Cerebellar nuclear complex (tissue), 1 donor: ENCODE measurements around the gene PTPN1.
"Not testable (repeated sequence)": the region's sequence is repeated elsewhere in the genome, so short reads cannot be mapped to it uniquely, and the experiment has no call there.

Experiments used
- DNase-seq, 2 experiments: peaks; one replicate each; lab custom pipeline; 2025; lab: John Stamatoyannopoulos, UW

Gene PTPN1

DNA sequence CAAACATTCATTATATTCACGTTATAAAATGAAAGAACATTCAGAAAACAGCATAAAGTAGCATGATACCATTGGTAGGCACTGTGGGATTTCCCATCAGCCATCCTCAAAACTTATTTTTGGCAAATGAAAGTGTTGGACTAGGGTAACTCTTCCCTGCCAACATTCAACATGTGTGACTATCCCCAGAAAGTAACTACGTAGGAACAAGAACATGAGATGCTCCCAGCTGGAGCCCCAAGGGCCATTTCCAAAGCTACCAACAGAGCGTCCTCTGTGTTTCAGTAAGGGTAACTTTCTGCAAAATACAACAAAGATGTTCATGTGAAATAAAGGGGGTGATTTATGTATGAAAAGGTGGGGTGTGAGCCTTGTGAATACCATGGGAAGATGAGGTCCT lies 28.4 kb upstream of the PTPN1 start:
- DNase-seq, result no peak

DNA sequence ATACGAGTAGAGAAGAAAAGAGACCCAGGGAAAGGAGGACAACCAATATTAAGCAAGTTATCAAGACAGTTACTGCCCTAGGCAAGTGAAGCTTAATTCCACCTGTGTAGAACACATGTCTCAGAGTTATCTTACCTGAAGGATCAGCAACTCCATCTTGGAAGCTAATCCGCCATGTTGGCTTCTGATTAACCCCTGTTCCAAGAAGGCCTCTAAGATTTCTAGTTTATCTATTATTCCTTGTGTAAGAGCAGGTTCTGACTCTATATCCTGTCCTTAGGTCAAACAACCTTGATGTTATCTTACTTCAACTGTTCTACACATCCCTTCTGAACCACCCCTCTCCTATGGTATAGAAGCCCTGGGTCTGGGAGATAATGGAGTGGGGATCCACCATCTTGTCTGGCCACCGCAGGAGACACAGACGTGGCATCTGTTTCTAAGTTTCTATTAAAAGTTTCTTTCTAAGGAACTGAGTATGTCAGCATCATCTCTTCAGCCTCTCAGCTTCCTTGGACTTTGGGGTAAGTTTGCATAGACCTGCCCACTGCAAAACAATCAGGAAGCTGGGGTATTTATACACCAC lies 27.7 kb upstream of the PTPN1 start:
- no peak for DNase-seq

DNA sequence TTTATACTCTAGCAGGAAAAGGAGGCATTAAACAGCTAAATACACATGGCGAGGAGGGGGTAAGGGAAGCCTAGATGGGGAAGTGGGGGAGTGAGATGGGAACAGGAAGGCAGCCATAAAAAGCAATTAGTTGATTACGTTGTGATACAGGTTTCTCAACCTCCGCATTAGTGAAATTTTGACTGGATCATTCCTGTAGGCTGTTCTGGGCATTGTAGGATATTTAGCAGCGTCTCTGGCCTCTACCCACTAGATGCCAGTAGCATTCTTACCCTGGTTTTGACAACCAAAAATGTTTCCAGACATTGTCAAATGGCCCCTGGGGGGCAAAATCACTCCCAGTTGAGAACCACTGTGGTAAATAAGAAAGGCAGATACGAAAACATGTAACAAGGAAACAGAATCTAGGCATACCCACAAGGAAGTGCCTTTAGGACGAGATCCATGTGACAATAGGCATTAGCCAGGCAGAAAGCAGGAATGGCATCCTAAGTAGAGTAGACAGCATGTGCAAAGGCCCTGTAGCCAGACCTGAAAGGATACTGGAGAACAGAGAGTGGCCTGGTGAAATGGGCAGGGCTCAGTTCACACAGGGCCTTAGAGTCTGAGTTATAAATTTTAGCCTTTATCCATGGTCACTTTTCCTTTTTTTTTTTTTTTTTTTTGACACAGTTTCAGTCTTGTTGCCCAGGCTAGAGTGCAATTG lies 25.8 kb upstream of the PTPN1 start:
- DNase-seq, result no peak

DNA sequence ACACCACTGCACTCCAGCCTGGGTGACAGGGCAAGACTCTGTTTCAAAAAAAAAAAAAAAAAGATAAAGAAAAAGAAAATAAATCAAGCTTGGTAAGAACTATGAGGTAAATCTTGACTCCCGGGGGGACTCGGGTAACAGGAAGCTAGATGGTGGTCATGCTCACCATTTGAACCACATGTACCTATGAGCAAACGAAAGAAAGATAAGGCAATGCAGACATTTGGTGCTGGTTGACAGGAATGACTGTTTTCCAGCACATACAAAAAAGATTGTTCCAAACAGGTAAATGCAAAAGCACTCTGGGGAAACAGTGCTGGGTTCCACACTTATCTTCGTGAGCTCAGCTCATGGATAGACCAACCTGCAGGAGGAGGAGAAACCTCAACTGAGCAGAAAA lies 22.8 kb upstream of the PTPN1 start:
- DNase-seq, result no peak

DNA sequence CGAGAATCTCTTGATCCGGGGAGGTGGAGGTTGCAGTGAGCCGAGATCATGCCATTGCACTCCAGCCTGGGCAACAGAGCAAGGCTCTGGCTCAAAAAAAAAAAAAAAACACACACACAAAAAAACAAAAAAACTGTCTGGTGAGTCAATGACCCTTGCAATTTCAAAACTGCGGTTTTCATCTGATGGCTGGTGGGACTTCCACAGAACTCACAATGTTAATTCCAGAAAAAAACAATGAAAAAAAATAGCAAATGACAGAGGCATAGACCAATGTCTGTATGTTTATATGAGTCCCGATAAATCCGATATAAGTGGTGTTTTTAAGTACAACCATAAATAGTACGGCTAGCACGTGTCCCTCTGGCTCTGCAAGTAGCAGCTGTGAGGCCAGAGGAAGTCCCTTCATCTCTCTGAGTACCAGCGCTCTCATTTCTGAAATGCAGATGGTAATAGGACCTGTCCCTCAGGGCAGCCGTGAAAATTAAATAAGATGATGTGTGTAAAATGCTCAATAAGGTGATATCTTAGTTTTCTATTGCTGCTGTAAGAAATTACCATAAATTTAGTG lies 21.9 kb upstream of the PTPN1 start:
- no peak for DNase-seq

DNA sequence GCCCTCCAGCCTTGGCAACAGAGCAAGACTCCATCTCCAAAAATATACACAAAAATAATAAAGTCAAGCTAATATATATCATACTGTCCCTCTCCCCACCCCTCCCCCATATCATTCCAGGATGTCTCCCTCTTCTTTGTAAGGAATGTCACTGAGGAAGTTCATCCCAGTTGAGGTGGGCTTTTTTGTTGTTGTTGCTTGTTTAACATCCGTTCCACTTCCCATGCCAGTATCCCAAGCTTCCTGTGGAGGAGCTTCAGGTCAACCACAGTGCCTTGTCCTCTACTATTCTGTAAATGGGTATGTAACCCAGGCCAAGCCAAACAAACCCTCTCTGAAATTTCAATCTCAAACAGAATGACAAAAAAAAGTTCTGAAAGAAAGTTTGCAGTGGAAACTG lies 19.0 kb upstream of the PTPN1 start:
- DNase-seq, result no peak

DNA sequence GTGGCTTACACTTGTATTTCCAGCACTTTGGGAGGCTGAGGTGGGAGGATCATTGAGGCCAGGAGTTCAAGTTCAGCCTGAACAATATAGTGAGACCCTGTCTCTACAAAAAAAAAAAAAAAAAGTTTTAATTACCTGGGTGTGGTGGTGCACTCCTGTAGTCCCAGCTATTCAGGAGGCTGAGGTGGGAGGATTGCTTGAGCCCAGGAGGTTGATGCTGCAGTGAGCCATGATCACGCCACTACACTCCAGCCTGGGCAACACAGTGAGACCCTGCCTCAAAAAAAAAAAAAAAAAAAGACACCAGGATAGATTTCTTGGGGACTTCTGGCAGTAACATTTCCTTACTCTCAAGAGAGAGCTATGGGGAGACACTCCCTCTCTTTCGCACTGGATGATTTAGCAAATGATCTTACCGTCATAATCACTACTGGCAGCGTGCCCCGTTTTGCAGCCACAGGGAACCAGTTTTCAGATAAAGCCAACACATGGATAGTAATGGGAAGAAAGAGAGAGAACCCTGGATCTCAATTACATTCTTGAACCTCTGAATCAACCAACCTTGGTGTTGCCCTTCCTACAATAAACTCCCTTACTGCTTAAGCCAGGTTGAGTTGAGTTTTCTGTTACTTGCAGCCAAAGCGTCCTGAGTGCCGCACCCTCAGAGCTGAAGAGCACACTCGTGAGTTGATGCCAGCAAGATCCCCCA lies 18.1 kb upstream of the PTPN1 start:
- DNase-seq, result no peak

DNA sequence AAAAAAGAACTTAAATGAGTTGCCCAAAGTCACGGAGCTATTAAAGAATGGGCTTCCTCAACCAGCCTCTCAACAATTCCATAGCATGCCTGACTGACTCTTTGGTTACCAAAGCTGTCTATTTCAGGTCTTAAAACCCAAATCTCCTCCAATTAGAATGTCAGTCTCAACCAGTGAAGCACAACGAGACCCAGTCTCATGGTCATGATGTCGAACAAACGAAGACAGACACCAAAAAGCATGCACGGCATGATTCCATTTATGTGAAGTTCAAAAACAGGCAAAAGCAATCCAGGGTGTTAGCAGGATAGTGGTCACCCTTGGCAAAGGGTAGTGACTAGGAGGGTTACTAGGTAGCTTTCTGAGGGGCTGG lies 16.3 kb upstream of the PTPN1 start:
- DNase-seq, result no peak

DNA sequence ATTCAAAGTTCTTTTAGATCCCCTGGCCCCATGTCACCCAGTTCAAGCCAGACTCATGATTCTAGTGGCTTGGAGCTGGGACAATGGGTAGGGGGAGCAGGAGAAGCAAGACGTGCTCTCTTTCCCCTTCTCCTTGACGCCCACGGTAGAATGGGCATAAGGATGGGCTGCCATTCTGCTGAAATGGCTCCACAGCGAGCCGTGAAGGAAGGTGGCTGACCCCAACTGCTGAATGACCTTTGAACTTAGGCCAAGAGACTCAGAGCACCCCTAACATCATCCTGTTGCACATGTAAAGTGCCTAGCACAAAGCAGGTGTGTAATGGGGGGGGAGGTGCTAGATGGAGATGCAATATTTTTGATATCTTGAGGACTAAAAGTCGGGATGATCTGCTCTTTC lies 15.8 kb upstream of the PTPN1 start:
- no peak for DNase-seq

DNA sequence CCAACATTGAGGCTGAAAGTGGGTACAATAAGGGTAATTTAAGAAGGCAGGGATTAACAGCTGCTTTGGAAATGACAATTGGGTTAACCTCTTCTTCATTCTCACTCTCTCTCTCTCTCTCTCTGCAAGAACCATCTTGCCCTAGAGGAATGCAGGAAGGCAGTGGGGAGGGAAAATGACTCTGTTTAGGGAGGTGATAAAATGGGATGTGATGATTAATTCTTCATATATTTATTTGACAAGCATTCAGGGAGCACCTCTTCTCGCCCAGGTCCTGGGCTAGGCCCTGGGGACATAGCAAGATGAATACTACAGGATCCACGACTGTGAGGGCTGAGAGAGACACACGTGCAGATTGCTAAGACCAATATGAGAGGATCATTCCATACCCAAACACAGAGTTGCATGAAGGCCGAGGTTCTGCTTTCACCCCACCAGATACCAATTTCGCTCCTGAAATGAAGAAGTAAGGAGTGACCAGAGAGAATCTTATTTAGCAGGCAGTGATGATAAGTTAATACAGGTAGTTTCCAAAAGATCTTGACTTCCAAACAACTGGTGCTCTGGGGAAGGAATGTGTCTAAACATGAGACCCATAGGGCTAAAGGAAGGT lies 13.3 kb upstream of the PTPN1 start:
- DNase-seq, result no peak

DNA sequence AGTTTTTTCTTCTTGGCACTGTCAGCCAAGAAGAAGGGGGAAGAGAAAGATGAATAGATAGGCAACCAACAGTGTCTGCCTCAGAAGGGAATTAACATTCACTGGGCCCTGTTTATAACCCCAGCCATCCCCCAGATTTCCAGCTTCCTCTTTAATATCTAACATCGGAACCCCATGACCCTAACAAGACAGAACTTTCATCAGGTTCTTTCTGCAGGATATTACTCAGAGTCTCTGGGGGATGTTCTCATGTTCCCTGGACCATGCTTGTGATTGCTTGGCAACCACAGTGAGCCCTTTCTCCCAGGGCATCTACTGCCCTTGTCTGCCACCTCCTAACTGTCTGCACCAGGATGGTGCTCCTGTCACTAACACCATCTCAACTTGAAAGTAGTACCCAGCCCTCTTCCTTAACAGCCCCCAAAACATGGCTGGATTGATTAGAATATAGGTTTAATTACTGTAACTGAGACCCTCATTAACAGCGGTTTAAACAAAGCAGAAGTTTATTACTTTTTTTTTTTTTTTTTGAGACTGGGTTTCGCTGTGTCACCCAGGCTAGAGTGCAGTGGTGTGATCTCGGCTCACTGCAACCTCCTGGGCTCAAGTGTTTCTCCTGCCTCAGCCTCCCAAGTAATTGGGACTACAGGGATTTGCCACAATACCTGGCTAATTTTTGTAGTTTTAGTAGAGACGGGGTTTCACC lies 12.0 kb upstream of the PTPN1 start:
- no peak for DNase-seq

DNA sequence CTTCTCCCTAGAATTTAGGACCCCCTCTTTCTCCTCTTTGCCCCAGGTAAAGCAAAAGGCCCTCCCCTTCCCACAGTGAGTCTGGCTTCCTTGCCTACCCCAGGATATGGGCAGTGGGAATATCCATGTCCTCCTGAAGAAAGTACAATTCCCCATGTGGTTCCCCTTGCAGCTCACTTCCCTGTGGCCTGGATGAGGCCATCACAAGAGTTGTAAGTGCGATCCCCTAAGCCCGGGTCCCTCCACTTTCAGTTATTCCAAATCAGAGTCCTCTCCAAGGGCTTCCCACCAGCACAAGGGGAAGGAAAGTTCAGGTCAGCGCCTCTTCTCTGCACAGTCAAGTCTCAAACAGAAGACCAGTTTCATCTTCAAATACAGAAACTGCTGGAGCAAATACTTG lies 10.2 kb upstream of the PTPN1 start:
- DNase-seq, result no peak

DNA sequence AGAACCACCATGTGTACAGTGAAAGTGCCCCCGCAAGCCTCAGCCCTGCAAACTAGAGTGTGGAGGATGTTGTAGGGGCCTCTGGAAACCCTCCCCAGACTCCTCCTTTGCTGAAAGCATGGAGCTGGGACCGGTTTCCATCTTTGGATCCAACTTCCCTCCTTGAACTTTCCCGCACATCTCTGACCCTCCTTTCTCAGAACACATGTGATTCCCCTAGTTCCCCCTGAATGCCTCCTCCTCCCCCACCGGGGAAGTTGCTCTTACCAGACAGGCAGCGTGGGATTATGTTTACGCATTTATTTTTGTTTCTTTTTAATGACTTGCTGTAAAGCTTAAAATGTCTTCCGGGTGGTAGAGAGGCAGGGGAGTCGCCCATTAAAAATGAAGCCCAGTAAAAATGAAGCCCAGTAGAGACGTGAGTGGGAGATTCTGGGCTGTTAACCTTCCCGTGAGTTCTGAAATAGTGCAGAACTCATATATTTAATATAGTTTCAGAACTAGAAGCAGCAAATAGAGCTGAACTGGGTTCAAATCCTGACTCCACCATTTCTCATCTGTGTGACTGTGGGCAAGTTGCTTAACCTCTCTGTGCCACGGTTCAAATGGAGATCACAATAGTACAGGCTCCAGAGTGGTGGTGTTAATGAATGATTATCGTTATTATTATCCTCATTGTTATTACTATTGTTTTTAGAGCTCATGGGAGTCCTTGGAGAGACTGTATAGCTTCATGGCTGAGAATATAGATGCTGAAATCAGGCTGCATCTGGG lies 8.0 kb upstream of the PTPN1 start:
- no peak for DNase-seq

DNA sequence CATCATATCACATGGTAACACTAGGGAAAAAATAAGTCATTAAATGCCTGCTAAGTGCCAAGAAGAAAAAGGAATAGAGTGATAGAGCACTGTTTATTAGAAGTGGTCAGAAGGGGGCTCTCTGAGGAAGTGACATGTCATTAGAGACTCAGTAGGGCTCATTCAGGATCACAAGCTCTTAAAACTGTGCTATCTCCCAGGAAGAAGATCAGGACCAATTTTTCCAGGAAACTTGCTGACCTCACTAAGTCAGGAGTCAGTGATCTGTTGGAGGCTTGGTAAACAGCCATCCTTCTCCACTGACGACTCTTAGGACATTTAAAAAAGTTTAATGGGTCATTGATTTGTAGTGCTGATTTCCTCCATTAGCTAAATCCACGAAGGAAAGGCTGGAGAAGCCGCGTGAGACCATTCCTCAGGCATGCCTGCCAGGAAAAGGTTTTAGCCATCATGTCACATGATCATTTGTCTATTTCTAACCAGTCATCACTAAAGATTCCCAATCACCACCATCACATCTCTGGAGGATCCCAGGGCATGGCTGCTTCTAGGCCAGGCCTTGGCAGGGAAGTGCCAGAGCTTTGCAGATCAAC lies 5.9 kb upstream of the PTPN1 start:
- DNase-seq, result no peak

DNA sequence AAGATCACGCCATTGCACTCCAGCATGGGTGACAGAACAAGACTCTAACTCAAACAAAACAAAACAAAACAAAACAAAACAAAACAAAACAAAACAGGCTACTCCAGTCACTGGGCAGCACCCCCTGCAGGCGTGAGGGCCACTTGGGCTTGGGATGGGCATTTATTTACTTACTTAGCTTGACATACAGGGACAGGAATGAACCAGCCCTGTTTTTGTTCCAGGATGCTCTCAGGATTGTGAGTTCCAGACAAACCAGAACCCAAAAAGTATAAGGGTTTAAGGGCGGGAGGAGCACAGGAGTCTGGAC lies 4.0 kb upstream of the PTPN1 start:
- no peak for DNase-seq

DNA sequence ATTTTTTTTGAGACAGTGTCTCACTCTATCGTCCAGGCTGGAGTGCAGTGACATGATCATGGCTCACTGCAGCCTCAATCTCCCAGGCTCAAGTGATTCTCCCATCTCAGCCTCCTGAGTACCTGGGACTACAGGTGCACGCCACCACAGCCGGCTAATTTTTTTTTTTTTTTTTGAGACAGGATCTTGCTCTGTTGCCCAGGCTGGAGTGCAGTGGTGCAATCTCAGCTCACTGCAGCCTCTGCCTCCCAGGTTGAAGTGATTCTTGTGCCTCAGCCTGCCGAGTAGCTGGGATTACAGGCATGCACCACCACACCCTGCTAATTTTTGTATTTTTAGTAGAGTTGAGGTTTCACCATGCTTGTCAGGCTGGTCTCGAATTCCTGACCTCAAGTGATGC lies 2.4 kb upstream of the PTPN1 start:
- not testable (repeated sequence) for DNase-seq

DNA sequence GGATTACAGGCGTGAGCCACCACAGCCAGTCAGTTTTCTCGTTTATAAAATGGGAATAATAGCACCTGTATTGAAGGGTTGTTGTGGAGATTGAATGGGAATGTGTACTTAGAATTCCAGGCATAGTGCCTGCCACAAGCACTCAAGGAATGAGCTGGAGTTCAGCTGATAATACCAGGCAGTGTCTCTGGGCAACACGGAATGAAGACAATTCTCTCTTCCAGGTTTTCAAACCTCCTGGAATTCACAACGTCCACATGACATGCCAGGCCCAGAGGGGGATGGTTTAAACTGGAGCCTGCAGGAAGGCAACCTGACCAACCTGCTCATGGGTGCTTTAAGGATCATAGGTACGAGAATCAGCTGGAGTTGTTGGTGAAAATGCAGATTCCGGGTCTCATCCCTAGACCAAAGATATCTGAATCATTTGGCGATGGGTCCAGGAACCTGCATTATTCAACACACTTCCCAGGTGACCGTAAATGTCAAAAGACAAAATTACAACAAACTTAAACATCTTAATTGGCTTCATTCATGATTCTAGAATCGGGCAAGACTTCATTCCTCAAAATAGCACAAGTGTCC lies 1.9 kb upstream of the PTPN1 start:
- no peak for DNase-seq

DNA sequence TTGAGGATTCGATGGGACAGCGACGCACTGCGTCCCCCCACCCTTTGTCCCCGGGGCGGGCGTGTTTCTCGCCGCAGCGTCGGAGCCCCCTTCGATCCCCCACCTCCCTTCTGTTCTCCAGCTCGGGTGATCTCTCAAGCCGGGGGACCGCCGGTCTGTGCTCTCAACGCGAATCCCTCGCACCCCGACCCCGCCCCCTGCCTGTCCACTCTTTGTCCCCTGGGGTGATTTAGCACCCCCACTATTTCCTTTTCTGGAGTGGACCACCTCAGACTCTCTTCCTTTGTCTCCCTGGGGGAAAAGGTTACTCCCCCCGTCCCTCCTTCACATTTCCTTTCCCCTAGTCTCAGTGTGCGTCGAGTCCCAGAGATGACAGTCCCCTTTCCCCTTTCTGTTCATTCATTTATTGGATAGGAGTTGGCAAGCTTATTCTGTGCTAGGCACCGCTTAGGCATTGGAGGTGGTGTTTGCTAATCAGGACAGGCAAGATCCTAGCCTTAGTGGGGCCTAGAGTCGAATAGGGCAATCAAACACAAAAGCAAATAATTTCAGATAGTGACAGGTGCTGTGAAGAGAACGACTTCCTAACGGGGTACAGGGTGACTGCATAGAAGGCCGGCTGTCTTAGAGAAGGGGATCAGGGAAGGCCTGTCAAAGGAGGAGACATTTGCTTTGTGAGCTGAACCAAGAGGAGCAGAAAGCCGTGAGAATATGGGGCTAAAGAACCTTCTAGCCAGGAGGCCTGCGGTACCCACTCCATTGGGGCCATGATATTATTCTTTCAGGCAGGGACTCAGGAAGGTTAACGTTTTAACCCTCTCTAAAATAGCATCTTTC lies 741 bp downstream of the PTPN1 start:
- no peak for DNase-seq

DNA sequence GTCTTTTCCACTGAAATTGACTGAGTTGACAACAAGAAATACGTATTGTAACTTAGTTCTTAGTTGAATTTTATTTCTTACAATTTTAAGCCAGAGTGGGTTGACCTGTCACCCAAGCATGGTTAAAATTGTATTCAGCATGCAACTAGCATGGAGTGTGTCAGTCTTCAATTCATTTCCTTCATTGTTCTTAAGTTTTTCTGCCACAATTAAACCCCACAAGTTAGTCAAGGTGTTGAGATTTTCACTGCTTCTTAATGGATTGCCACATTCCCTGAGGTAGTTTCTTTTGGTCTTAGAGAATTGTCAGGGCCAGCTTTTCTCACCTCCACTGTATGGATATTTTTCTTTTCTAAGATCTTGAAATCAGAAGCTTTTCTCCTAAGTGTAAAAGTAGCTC lies 2.1 kb downstream of the PTPN1 start:
- DNase-seq, result no peak
